GM12872 (cell line): ENCODE results near the gene SNX30.

Experiments
- TF ChIP-seq, protein P1 (sequence below): IDR thresholded peaks from 3 replicates; pipeline ENCODE4 v1.5.1; 2011; ENCODE audit warnings: low read depth, mild to moderate bottlenecking, low read length, moderate library complexity; ENCODE audit not compliant: insufficient read depth

SNX30 gene

DNA sequence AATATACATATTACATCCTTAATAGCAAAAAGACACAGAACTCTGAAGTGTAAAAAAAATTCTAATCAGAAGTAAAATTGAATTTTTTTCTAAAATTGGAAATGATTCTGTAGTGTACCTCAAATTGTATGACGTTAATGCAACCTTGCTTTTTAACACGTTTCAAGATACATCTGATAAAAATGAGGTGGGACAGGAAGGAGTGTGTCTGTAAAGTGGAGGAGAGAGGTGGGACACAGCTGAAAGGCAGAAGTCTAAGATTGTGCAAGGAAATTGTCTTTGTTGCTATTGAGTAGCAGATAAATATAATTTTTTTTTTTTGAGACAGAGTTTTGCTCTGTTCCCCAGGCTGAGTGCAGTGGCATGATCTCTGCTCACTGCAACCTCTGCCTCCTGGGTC, 15.7 kb upstream of the SNX30 start:
- TF ChIP-seq, protein P1, sequence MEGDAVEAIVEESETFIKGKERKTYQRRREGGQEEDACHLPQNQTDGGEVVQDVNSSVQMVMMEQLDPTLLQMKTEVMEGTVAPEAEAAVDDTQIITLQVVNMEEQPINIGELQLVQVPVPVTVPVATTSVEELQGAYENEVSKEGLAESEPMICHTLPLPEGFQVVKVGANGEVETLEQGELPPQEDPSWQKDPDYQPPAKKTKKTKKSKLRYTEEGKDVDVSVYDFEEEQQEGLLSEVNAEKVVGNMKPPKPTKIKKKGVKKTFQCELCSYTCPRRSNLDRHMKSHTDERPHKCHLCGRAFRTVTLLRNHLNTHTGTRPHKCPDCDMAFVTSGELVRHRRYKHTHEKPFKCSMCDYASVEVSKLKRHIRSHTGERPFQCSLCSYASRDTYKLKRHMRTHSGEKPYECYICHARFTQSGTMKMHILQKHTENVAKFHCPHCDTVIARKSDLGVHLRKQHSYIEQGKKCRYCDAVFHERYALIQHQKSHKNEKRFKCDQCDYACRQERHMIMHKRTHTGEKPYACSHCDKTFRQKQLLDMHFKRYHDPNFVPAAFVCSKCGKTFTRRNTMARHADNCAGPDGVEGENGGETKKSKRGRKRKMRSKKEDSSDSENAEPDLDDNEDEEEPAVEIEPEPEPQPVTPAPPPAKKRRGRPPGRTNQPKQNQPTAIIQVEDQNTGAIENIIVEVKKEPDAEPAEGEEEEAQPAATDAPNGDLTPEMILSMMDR: no peak

DNA sequence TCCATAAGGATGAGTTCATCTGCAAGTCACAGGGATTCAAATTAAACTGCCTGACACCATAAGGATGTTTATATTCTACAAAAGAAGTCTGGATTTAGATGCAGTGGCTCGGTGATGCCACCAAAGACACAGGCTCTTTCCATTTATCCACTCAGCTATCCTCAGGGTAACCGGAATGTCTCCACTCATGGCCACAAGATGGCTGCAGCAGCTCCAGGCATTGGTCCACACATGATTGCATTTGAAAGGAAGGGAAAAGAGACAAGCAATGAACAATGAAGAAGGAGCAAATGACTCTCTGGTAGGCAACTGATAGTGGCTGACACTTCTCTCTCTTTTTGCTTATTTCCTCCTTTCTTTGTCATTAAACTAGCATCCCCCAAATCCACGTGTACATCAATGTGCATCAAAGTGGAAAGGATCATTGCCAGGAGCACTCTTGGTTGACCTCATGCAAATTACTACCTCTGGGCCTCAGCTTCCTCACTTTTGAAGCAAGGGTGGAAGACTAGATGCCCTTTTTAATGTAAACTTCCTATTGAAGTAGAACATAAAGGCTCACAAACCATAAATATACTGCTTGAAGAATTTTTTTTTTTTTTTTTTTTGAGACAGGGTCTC, 7.2 kb upstream of the SNX30 start:
- TF ChIP-seq, protein P1: no peak

DNA sequence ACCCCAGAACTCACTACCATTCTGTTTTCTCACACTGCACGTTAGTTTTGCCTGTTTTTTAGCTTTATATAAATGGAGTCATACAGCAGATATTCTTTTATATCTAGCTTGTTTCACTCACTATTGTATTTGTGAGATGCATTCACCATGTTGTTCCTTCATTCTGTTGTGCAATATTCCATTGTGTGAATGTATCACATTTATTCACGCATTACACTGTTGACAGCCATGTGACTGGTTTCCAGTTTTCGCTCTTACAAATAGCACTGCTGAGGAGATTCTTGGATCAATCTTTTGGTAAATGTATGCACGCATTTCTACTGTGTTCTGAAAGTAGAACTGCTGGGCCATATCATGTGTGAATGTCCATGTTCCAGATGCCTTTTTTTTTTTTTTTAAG, 6.4 kb upstream of the SNX30 start:
- TF ChIP-seq, protein P1: no peak

DNA sequence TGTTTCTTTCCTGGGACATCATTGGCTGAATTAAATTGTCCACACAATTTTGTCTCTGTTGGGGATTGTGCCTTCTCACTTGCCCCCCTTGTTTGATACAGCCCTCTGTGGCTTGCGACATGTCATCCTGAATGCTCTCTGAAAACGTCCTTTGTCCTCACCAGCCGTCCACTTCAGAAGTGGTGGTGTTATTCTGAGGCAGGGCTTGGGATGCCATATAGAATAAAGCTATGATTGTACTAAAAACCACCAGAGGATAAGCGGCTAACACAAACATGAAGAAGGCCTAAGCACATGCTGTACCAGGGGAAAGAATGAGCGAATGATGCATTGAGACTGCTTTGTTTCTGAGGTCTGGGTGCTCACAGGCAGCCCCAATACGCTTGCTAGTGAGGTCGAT, 3.5 kb upstream of the SNX30 start:
- TF ChIP-seq, protein P1: no peak

DNA sequence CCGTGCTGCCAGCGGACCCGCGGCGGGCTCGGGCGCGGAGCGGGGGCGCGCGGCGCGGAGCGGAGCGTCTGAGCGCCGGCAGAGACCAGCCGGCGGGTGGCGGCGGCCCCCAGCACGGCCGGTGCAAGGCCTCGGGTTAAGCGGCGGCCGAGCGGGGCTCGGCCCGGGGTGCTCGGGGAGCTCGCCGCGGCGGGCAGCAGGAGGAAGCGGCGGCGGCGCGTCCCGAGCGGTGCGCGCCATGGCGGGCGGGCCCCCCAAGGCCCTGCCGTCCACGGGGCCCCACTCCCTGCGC, 150 bp downstream of the SNX30 start:
- TF ChIP-seq, protein P1: no peak

DNA sequence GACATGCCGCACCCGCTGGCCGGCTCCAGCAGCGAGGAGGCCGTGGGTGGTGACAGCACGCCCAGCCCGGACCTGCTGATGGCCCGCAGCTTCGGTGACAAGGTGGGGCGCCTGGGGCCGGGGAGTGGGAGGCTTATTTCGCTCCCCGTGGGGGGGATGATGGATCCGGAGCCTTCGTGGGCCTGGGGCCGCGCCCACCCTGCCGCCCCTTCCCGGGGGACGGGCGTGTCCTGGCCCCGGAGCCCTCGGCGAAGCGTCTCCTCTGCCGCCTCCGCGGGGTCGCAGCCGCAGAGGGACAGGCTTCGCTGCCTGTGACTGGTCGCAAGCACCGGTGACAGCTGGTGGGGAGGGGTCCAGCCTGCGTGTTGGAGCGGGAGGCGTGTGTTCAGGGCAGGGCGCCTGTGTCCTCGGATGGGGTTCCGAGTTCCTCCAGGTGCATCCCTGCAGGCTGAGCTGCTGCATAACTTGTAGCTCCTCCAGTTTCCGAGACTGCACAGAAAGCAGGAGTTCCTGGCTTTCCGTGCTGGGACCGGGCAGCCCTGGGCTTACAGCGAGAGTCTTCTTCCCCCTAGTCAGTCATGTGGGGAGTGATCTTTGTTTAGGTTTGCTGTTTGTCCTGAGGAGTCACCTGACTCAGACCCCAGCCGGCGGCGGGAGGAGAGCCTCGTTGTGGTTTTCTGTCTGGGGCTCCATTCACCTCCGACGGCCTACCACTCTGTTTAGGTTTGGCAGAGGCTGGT, 666 bp downstream of the SNX30 start:
- TF ChIP-seq, protein P1: no peak

DNA sequence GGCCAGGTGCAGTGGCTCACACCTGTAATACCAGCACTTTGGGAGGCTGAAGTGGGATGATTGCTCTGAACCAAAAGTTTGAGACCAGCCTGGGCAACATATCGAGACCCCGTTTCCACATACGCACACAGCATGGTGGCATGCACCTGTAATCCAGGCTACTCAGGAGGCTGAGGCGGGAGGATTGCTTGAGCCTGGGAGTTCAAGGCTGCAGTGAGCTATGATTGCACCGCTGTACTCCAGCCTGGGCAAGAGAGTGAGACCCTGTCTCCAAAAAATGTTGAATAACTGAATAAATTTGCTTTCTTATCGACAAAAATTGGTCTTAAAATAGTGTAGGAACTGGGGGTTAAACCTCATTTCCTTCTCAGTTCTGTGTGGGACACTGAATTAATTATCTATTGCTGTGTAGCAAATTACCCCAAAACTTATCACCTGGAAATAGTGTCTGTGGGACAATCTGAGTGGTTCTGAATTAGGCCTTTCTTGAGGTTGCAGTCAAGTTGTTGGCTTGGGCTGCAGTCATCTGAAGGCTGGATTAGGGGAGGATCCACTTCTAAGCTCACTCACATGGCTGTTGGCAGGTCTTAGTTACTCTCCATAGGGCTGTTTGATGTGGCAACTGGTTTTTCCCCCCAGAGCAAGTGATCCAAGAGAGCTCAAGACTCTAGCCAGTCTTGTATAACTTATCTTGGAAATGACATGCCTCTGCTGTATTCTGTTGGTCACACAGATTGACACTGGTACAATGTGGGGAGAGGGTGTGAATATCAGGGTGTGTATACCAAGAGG, 2.0 kb downstream of the SNX30 start:
- TF ChIP-seq, protein P1: no peak
